ENCODE results near the gene CCDC88A. TPM values are rescaled to one million over a fixed set of nuclear protein-coding genes. Genes with fewer than 3 reads are reported as not detected.
"Not testable (repeated sequence)": the region's sequence is repeated elsewhere in the genome, so short reads cannot be mapped to it uniquely, and the experiment has no call there.

The CCDC88A gene
- total RNA-seq, 2 experiments from 2014 or later = 8.9 to 11.6 TPM

- CTCF ChIA-PET = no interaction called here
- POLR2A ChIA-PET = no interaction called here
Measured at GRCh38 chr2:55391615-55392242, 27.9 kb downstream of the CCDC88A start.

DNA sequence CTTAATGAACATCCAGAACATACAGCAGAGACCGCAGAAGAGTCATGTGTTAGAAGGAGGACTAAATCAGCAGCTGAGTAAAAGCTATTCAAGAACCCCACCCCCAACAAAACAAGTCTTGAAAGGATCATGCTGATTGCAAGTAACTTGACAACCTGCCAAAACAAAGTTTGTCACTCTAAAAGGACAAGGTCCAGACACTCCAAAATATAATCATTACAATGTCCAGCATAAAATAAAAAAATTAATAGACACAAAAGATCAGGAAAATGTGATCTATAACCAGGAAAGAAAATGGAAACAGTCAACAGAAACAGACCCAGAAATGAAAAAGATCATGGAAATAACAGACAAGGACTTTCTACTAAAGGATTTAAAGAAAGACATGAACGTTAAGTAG, 28.5 kb downstream of the CCDC88A start:
- POLR2A ChIA-PET = no interaction called here

GRCh38 chr2:55385516-55385915, 34.1 kb downstream of the CCDC88A start:
- POLR2A ChIA-PET = interaction anchor here (0.6 kb wide), 1 partner anchor 25 kb away, joined by 9 read pairs; no protein-coding TSS in a partner anchor
- CTCF ChIA-PET = not testable (repeated sequence)

More for the DNA sequence above, 28.5 kb downstream of the CCDC88A start:
- CTCF ChIA-PET = no interaction called here

- CTCF ChIA-PET = no interaction called here
- POLR2A ChIA-PET = no interaction called here
Measured at GRCh38 chr2:55384786-55385185, 34.9 kb downstream of the CCDC88A start.

- ChIA-PET POLR2A (no interaction called here), CTCF (no interaction called here)
Measured at GRCh38 chr2:55371376-55371775, 48.3 kb downstream of the CCDC88A start.

DNA sequence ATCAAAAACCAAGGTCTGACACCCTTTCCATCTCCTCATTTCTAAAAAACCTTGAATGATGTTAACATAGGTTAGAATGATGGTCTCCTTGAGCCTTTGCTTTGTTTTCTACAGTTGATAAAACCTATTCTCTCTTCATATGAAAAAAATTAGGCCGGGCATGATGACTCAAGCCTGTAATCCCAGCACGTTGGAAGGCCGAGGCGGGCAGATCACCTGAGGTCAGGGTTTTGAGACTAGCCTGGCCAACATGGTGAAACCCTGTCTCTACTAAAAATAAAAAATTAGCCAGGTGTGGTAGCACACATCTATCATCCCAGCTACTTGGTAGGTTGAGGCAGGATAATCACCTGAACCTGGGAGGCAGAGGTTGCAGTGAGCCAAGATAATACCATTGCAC, 49.4 kb downstream of the CCDC88A start:
- CTCF ChIA-PET = no interaction called here
- POLR2A ChIA-PET = no interaction called here

DNA sequence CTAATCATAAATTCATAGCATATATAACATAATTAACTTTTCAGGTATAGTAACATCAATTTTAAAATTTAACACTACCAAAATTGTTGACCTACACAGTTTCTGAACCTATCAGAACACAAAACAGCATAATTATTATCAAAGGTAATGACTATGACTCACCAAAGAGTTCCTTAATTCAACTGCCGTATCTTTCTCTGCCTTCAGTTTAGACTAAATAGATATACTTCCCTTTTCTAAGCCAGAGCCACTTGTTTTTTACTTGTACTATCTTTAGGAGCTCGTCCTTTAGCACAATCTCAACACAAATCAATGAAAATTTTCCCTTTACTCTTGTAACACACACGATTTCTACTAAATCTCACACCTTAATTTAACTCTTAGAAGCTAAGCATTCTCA, 54.4 kb downstream of the CCDC88A start:
- ChIA-PET CTCF (no interaction called here), POLR2A (no interaction called here)

- ChIA-PET POLR2A (no interaction called here), CTCF (interaction anchor here (0.5 kb wide), 1 partner anchor 26 kb away, joined by 3 read pairs; no protein-coding TSS in a partner anchor)
Measured at GRCh38 chr2:55364189-55365055, 55.2 kb downstream of the CCDC88A start.

DNA sequence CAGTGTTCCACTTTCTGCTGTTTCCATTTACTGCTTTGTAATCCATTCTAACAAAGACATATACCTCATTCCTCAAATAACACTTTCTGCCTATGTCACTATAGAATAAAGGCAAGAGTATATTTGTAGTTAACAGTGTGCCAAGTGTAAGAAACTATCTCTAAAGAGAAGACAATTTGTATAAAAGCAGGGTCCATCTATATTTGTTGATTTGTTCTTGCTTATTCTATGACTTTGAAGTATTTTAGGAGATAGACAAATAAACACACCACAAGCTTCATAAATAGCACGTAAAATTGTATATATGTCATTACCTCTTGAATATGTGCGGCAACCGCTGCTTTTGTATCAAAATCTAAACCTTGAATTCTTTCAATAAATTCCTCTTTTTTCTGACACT, 56.0 kb downstream of the CCDC88A start:
- ChIA-PET CTCF (no interaction called here), POLR2A (no interaction called here)

GRCh38 chr2:55361465-55362189, 58.0 kb downstream of the CCDC88A start:
- ChIA-PET CTCF (no interaction called here), POLR2A (no interaction called here)

- CTCF ChIA-PET = no interaction called here
Measured at GRCh38 chr2:55358451-55358850, 61.2 kb downstream of the CCDC88A start.

GRCh38 chr2:55357927-55358326, 61.7 kb downstream of the CCDC88A start:
- ChIA-PET CTCF (no interaction called here), POLR2A (no interaction called here)

More at GRCh38 chr2:55358451-55358850, 61.2 kb downstream of the CCDC88A start:
- POLR2A ChIA-PET = no interaction called here

DNA sequence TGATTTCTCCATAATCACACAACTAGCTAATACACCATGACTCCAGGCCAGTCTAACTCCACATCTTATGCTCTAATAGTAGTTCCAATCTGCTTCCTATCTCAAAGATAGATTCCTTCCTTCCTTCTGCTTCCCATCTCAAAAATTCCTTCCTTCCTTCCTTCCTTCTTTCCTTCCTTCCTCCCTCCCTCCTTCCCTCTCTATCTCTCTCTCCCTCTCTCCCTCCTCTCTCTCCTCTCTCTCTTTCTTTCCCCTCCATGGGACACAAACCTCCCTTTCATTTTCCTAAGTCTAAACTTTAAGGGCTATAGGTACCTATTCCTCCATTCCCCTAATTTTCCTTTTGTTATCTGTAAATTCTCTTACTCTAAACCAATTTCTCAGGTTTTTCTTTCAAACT, 62.5 kb downstream of the CCDC88A start:
- ChIA-PET POLR2A (no interaction called here), CTCF (no interaction called here)

DNA sequence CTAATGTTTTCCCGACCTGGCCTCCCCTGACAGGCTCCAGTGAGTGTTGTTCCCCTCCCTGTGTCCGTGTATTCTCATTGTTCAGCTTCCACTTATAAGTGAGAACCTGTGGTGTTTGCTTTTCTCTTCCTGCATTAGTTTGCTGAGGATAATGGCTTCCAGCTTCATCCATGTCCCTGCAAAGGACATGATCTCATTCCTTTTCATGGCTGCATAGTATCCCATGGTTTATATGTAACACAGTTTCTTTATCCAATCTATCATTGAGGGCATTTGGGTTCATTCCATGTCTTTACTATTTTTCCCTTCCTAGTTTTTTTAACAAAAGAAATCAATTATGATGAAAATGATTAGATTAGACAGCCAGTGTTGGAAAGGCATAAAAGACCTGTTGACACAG, 63.5 kb downstream of the CCDC88A start:
- POLR2A ChIA-PET, CTCF ChIA-PET: not testable (repeated sequence)

DNA sequence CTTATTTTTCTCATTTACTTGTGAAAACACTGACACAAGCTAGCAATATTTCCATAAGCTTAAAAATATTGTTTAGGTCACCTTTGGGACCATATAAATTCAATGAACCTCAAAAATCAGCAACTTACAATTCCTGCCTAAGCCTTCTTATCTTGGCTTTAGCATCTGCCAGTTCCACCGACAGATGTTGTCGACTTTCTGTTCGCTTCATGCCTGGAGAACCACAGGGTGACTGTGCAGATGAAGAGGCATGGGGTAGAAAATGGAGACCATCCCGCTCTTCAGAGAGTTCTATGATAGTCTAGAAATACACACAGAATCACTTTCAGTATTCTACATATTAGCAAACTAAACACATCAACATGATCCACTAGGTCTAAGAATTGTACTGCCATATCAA, 64.2 kb downstream of the CCDC88A start:
- CTCF ChIA-PET = no interaction called here
- POLR2A ChIA-PET = no interaction called here

GRCh38 chr2:55351672-55352071, 68.0 kb downstream of the CCDC88A start:
- CTCF ChIA-PET = no interaction called here
- POLR2A ChIA-PET = no interaction called here

DNA sequence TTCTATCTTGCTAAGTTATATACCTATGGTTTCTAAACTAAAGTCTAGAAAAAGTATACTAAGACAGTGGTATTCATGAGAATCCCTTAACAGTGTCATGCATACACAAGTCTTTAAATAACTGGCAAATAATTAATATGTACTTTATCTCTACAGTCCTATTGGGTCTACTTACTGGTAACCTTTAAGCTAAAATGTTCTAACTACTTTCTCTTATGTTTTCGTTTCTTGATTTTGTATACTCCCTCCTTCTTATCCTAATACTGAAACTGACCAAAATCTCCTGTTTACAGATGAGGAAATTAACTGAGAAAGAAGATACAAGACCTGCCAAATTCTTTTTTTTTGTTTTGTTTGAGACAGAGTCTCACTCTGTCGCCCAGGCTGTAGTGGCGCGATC, 74.6 kb downstream of the CCDC88A start:
- ChIA-PET CTCF (no interaction called here), POLR2A (no interaction called here)

DNA sequence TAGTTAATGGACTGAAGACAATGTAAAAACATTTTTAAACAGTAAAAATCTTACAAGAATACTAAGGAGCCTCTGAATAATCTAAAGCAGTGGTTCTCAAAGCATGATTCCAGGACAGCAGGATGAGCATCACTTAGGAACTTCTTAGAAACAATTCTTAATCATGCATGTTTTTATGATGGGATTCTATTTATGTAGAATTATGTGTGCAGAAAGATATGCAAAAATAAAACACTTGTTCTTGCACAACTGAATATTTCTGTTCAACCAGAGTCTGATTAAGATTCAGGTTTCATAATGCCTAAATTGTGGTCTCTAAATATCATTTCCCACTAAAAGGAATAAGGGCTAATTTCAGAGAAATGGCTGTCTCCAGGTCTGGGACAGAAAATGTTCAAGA, 81.4 kb downstream of the CCDC88A start:
- POLR2A ChIA-PET = no interaction called here
- CTCF ChIA-PET = interaction anchor here (0.7 kb wide), 1 partner anchor 26 kb away, joined by 3 read pairs; no protein-coding TSS in a partner anchor

DNA sequence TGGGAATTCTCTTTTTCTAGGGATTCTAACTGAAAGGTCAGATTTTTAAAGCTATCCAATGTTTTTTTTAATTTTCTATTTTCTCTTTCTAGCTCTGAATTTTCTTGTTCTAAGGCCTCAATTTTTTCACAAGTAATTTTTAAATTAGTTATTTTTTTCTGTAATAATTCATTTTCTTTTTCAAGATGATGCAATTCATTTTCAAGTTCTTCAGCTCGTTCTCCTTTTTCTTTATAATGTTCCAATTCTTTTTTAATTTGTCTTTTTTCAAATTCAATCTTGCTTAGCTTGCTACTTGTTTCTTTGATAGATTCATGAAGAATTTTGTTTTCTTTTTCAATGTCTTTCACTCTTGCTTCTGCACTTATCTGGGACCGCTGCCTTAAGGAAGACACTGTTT, 84.9 kb downstream of the CCDC88A start:
- CTCF ChIA-PET = no interaction called here
- POLR2A ChIA-PET = no interaction called here

DNA sequence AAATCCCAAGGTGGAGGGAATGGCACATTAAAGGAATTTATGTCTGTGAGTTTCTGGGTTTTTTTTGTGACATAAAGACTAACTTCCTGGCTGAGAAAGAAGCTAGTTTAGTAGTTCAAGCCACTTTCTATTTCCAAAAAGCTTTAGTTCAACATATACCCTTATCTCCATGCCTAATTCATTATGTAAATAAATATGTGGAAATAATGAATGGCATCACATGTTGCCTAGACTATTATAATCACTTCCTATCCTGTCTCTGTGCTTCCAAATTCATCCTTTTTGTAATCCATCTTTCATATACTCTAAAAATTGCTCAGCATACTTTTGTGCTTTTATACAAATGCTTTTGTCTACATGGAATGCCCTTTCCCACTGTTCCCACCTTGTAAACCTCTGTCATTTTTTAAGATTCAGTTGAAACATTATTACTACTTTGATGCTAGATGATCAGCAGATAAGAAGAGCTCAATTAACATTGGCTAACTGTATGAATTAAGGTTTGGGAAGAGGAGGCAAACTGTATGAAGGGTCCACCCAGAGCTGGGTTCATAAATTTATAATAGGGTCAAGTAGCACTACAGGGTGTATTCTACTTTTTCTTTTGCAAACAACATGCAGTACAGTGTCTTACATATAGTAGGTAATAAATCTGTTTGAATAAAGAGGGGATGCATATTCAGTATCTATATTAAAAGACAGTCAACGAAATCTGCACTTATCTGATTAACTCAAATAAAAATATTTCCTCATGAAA, 88.9 kb downstream of the CCDC88A start:
- ChIA-PET CTCF (no interaction called here), POLR2A (no interaction called here)
